GM19238 (cell line): ENCODE results near the gene IQGAP3.
A peak's percentile ranks its signal among the peaks of the same experiment; 100 is the strongest.

ENCODE experiments used
- DNase-seq: peaks from one replicate; pipeline ENCODE4 v3.0.0; 2011; ENCODE audit warnings: low spot score; ENCODE audit not compliant: insufficient read length

The IQGAP3 gene

GRCh38 chr1:156510709-156511108 is 61.7 kb downstream of the IQGAP3 start:
- no peak for DNase-seq

DNA sequence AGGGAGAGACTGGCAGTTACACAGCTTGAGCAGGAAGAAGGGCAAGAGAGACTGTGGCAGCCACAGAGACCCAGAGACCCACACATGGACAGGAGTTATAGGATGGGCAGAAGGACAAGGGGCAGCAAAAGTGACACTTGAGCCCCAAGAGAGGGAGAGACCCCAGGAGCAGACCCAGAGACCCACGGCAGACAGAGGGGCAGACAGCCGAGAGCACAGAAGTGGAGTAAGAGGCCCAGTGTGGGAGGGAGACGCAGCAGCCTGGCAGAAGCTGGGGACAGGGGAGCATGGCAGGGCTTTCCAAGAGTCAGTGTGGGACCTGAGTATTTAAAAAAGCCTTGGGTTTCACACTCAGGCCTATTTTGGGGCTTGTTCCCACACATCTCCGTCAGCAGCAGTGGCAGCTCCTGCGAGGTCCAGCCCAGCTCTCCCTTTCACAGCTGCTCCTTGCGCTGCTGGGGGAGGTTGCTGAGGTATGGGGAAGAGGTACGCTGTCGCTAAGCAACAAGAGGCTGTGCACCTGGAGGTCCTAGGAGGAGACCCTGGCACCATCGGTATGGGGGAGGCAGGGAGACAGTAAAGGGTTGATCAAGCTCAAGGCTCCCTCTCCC is 62.8 kb downstream of the IQGAP3 start:
- DNase-seq, result no peak

GRCh38 chr1:156508955-156509234 is 63.5 kb downstream of the IQGAP3 start:
- DNase-seq, result no peak

DNA sequence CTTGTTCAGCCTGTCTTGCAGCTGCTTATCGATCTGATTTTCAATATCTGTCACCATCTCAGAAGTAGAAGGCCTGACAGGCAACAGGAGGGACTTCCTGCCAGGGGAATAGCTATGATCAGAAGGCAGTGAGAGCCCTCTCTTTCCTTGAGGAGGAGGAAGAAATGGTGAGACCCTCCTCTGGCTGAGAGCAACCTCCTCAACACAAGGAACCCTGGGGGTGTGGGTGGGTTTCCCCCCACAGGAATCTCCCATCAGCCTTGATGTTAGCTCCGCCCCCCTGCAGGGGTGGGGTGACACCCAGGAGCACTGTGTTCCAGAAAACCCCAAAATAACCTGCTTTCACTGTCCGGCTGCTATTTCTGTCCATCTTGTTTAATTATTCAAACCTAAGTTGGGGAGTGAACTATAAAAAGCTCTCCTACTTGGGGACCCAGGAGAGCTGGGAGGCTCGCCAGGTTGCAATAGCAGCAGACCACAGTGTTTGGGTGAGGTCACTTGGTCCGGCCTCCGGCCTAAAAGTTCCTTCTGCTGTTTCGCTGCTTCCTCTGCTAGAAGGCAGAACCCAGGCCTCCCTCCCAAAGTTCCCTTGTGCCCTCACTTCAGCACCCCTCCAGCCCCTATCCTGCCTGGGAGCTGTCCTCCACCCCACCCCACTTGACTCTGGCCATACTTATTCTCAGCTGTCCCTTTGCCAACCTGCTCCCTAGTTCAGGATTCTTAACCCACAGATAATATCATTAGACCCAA is 64.0 kb downstream of the IQGAP3 start:
- DNase-seq, result no peak

DNA sequence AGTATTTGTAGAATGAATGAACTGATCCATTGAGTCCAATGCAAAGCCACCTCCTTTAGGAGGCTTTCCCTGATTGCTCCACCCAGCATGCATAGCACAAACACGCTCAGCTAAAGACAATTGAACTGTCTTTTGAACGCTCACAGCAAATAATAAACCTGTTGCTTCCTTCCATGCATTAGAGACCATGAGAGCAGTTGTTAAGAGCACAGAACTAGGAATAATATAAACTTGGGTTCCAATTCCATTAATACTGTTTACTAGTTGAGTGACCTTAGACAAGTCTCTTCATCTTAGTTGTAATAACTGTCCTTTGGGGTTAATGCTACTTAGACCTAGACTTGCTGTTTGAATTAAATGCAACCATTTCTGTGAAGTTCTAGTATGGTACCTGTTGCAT is 65.9 kb downstream of the IQGAP3 start:
- DNase-seq, result no peak

GRCh38 chr1:156505679-156506298 is 66.6 kb downstream of the IQGAP3 start:
- no peak for DNase-seq

DNA sequence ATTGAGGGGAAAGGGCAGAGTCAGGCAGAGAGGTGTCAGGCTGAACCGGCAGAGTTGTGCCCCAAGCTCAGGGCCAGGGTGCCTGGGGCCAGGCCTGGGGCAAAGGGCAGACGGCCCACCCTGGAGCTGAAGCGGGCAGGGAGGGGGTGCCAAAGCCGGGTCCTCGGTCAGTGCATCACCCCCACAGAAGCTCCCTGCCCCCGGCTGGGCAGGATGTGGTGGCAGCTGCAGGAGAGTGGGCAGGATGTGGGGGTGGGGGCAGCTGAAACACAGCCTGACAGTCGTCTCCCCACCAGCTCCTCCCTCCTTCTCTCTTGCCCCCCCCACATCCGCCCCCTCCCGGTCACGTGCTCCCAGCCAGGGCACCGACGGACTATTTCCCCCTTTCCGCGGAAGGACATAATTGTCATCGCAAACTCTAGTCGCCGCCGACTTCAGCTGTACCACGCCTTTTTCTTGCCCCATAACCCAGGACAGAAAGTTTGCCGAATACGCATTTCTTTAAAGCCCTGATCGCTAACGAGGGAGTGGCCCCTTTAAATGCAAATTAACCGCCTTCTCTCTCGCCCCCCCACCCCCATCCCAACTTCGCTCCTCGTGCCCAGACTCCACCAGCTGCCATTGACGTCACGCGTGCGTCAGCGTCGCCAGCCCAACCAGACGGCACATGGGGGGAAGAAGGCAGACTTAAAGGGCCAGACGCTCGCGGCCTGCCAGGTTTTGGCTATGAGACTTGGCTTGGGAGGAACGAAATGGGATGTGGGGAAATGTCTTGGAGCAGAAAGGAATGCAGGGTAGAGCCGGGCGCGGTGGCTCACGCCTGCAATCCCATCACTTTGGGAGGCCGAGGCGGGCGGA is 67.3 kb downstream of the IQGAP3 start:
- peak; percentile 82 for DNase-seq

GRCh38 chr1:156504438-156504813 is 67.9 kb downstream of the IQGAP3 start:
- no peak for DNase-seq

GRCh38 chr1:156503698-156504437 is 68.5 kb downstream of the IQGAP3 start:
- no peak for DNase-seq

GRCh38 chr1:156502894-156503697 is 69.3 kb downstream of the IQGAP3 start:
- no peak for DNase-seq

DNA sequence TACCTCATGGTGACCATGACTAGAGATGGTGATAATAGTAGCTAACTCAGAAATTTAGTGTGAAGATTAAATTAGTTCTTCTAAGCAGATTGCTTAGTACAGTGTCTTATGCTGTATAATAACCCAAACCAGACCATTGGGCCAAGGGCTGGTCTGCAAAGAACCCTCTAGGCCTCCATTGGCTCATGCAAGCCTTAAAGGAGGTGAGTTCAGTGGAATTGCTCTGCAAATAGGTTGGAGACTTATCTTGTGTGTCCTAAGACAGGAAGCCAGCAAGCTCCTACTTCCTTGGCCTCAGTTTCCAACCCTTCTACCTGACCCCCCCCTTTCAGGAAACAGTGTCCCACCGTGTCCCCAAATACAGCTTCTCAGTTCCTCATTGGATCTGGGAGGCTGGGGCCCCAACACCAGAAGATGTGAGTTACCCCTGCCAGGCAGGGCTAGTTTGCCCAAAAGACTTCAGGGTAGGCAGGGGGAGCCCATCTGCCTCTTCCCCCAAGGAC is 69.9 kb downstream of the IQGAP3 start:
- no peak for DNase-seq

- peak; percentile 87 for DNase-seq
Measured at GRCh38 chr1:156500793-156501506, 71.4 kb downstream of the IQGAP3 start.

GRCh38 chr1:156500543-156500792 is 71.9 kb downstream of the IQGAP3 start, which contains the start of gene MEF2D:
Gene MEF2D (minus strand): TSS chr1:156500775. CDS start chr1:156483292, 17,483 bp downstream.
- DNase-seq, result no peak

- DNase-seq, result no peak
Measured at GRCh38 chr1:156499842-156500542, 72.4 kb downstream of the IQGAP3 start.

- no peak for DNase-seq
Measured at GRCh38 chr1:156499194-156499841, 73.0 kb downstream of the IQGAP3 start.

- no peak for DNase-seq
Measured at GRCh38 chr1:156498432-156499193, 73.8 kb downstream of the IQGAP3 start.

- DNase-seq, result no peak
Measured at GRCh38 chr1:156497743-156498431, 74.5 kb downstream of the IQGAP3 start.
